ENCODE measurements around the gene AKR1A1. TPM values are rescaled to one million over a fixed set of nuclear protein-coding genes. Genes with fewer than 3 reads are reported as not detected.

AKR1A1 gene
- total RNA-seq, 4 donors from 2014 or later, result 45.6 to 64.0 (median 51.0) TPM

- no peak overlapping the region for H3K4me3 ChIP-seq
- peaks cover 6 to 16% (median 14%) of the 10 kb centered on the region in 4 donors for H3K4me1 ChIP-seq
- peaks cover 31 to 49% (median 41%) of the 10 kb centered on the region in 4 donors for H3K36me3 ChIP-seq
- no peaks in the 10 kb centered on the region for H3K27me3 ChIP-seq
- TF ChIP-seq EP300 (IDR thresholded peaks at IDR 0.05) (no peak), POLR2AphosphoS5 (IDR thresholded peaks at IDR 0.05) (no peak), POLR2A (IDR thresholded peaks at IDR 0.05; ENCODE audit: low read depth) (no peak)
- TF ChIP-seq, protein P1, sequence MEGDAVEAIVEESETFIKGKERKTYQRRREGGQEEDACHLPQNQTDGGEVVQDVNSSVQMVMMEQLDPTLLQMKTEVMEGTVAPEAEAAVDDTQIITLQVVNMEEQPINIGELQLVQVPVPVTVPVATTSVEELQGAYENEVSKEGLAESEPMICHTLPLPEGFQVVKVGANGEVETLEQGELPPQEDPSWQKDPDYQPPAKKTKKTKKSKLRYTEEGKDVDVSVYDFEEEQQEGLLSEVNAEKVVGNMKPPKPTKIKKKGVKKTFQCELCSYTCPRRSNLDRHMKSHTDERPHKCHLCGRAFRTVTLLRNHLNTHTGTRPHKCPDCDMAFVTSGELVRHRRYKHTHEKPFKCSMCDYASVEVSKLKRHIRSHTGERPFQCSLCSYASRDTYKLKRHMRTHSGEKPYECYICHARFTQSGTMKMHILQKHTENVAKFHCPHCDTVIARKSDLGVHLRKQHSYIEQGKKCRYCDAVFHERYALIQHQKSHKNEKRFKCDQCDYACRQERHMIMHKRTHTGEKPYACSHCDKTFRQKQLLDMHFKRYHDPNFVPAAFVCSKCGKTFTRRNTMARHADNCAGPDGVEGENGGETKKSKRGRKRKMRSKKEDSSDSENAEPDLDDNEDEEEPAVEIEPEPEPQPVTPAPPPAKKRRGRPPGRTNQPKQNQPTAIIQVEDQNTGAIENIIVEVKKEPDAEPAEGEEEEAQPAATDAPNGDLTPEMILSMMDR (IDR thresholded peaks at IDR 0.05), result no peak
- peak overlapping the region in 3 of 4 donors; percentile 20 to 60 (median 51) for H3K27ac ChIP-seq (replicated peaks in 1 of 4)
- no peaks in the 10 kb centered on the region for H3K9me3 ChIP-seq
- intact Hi-C loops (cut with DNase I), result no loop called here
- WGBS, result 83% methylated on average over 4 of the region's 4 CpGs
- DNase-seq (ENCODE audit: extremely low spot score), result no peak
These were observed 42.7 kb upstream of the AKR1A1 start for GRCh38 chr1:45507893-45508292.

GRCh38 chr1:45508295-45509151, 42.1 kb upstream of the AKR1A1 start:
- H3K27me3 ChIP-seq, result no peaks in the 10 kb centered on the region
- H3K9me3 ChIP-seq, result no peaks in the 10 kb centered on the region
- 66% methylated on average over 15 of the region's 15 CpGs for WGBS
- H3K4me3 ChIP-seq, result no peak overlapping the region
- H3K27ac ChIP-seq (replicated peaks in 1 of 4), result peak overlapping the region; percentile 20 to 60 (median 53)
- TF ChIP-seq, protein P1 (IDR thresholded peaks at IDR 0.05), result peak; percentile 10 to 43 (median 11)
- TF ChIP-seq EP300 (IDR thresholded peaks at IDR 0.05) (no peak), POLR2A (IDR thresholded peaks at IDR 0.05; ENCODE audit: low read depth) (no peak), POLR2AphosphoS5 (IDR thresholded peaks at IDR 0.05) (no peak)
- intact Hi-C loops (cut with DNase I), result no loop called here
- peaks cover 6 to 16% (median 14%) of the 10 kb centered on the region in 4 donors for H3K4me1 ChIP-seq
- DNase-seq (ENCODE audit: extremely low spot score), result no peak
- H3K36me3 ChIP-seq, result peaks cover 37 to 55% (median 48%) of the 10 kb centered on the region in 4 donors

DNA sequence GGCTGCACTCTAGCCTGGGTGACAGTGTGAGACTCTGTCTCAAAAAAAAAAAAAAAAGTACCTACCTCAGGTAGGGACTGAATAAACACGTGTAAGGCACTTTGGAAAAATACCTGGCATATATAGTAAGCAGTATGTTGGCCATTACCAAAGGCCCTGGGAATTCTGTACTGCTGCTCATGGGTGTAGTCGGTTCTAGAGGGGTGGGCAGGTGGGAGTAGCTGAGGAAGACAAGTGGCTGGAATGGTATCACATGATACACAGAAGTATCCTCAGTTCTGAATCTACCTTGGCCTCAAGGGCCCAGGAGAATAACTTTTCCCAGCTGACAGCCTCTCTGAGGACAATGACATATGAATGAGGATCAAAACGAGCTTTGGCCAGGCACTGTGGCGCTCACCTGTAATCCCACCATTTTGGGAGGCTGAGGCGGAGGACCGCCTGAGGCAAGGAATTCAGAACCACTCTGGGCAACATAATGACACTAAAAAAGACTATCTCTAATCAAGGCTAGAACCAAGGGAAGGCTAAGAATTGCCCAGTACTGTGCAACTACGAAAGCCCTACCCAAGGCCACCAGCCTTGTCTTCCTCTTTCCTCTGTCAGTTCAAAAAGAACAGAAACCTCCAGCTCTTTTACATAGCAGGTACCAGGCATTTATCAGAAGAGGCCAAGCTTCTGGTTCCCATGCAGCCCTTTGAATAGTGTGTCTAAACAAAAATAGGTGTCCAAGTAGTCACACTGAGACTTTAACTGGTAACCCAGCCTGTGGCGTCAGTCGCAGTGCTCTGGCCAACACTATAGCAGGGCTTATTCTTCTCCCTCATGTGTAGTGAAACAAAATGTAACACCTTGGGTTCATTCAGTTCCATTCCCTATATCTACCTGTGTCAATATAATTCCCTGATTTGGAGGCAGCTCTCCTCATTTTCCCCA, 40.3 kb upstream of the AKR1A1 start:
- H3K36me3 ChIP-seq, result peaks cover 54 to 73% (median 65%) of the 10 kb centered on the region in 4 donors
- no peak for TF ChIP-seq EP300 (IDR thresholded peaks at IDR 0.05)
- TF ChIP-seq, protein P1 (IDR thresholded peaks at IDR 0.05), result no peak
- TF ChIP-seq POLR2A (IDR thresholded peaks at IDR 0.05; ENCODE audit: low read depth), result no peak
- TF ChIP-seq POLR2AphosphoS5 (IDR thresholded peaks at IDR 0.05), result no peak
- intact Hi-C loops (cut with DNase I), result loop anchor here (5.0 kb wide), 1 partner anchor 57 kb away; no protein-coding TSS in a partner anchor
- no peaks in the 10 kb centered on the region for H3K9me3 ChIP-seq
- no peaks in the 10 kb centered on the region for H3K27me3 ChIP-seq
- H3K27ac ChIP-seq (replicated peaks in 1 of 4), result no peak overlapping the region
- DNase-seq (ENCODE audit: extremely low spot score), result no peak
- peaks cover 6 to 16% (median 14%) of the 10 kb centered on the region in 4 donors for H3K4me1 ChIP-seq
- WGBS, result 61% methylated on average over 9 of the region's 9 CpGs
- no peak overlapping the region for H3K4me3 ChIP-seq

DNA sequence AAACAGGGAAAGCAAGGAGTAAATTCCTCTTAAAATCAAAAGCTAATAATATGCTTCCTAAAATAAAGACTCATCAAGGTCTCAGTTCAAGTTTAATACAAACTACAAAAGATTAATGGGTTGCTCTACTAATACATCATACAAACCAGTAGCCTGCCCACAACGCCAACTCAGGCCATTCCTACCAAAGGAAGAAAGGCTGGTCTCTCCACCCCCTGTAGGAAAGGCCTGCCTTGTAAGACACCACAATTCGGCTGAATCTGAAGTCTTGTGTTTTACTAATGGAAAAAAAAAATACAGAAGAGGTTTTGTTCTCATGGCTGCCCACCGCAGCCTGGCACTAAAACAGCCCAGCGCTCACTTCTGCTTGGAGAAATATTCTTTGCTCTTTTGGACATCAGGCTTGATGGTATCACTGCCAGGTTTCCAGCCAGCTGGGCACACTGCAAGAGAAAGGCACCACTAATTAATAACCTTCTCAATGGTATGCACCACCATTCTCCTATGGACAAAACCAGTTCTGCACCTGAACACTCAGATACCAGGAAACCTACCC, 39.6 kb upstream of the AKR1A1 start:
- Histone ChIP-seq H3K4me3 (no peak overlapping the region), H3K27me3 (no peaks in the 10 kb centered on the region), H3K27ac (replicated peaks in 1 of 4) (no peak overlapping the region), H3K36me3 (peaks cover 56 to 80% (median 72%) of the 10 kb centered on the region in 4 donors), H3K4me1 (peaks cover 10 to 21% (median 19%) of the 10 kb centered on the region in 4 donors), H3K9me3 (no peaks in the 10 kb centered on the region)
- 64% methylated on average over 4 of the region's 4 CpGs for WGBS
- intact Hi-C loops (cut with DNase I), result loop anchor here (5.0 kb wide), 1 partner anchor 56 kb away; no protein-coding TSS in a partner anchor
- TF ChIP-seq, protein P1 (IDR thresholded peaks at IDR 0.05), result no peak
- TF ChIP-seq POLR2AphosphoS5 (IDR thresholded peaks at IDR 0.05) (no peak), EP300 (IDR thresholded peaks at IDR 0.05) (no peak), POLR2A (IDR thresholded peaks at IDR 0.05; ENCODE audit: low read depth) (no peak)
- DNase-seq (ENCODE audit: extremely low spot score), result no peak

All from esophagus muscularis mucosa (tissue), 4 donors.